Erythroblast (primary cell): ENCODE data around the gene CYP26B1.

ENCODE experiments used
- GATA1 ChIP-seq: IDR thresholded peaks from 2 replicates; pipeline ENCODE4 v1.6.1; 2011; ENCODE audit warnings: low read depth, mild to moderate bottlenecking, control low read depth, low read length, moderate library complexity
- POLR2A ChIP-seq: IDR thresholded peaks from 2 replicates; pipeline ENCODE4 v1.6.1; 2011; ENCODE audit warnings: mild to moderate bottlenecking, low read length

DNA sequence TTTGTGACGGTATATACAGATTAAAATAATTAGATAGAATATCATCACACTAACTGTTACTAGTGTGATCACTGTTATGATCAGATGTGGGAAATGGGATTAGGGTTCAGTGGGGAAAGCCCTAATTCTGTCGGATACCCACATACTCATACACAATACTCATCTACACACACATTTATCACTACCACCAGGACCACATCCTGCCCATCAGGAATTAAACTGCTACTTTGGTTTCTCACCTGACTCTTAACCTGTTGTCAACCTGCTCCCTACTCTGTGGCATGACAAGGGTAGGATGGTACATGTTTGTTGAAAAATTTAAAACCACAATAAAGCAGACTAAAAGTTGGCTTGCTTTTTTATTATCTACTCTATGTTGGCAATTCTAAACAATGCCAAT lies 24.8 kb upstream of the CYP26B1 start:
- TF ChIP-seq POLR2A (no peak), GATA1 (no peak)
